ENCODE measurements around the gene ATXN7. TPM values are rescaled to one million over a fixed set of nuclear protein-coding genes. Genes with fewer than 3 reads are reported as not detected.
A peak's percentile ranks its signal among the peaks of the same experiment; 100 is the strongest.

ATXN7 gene
- total and polyA plus RNA-seq, 8 donors = 2.1 to 333 (median 30.8) TPM

- H3K27me3 ChIP-seq = no peaks in the 10 kb centered on the region
- WGBS, 5 donors = 79 to 92% (median 86%) methylated on average over 7 of the region's 7 CpGs
- H3K4me1 ChIP-seq = peaks cover 0 to 22% (median 4%) of the 10 kb centered on the region in 4 donors
- intact Hi-C loops (cut with DNase I; ENCODE audit: low total_unique reads) = no loop called here
- TF ChIP-seq POLR2A (IDR thresholded peaks at IDR 0.05) (no peak), POLR2AphosphoS5 (IDR thresholded peaks at IDR 0.05) (no peak), EP300 (IDR thresholded peaks at IDR 0.05) (no peak)
- H3K36me3 ChIP-seq = peaks cover 63 to 100% (median 100%) of the 10 kb centered on the region in 4 donors
- H3K27ac ChIP-seq = no peak overlapping the region
- no peak overlapping the region for H3K4me3 ChIP-seq
- DNase-seq = no peak
- H3K9me3 ChIP-seq = no peaks in the 10 kb centered on the region
These were observed 145.9 kb downstream of the ATXN7 start for GRCh38 chr3:64009528-64009927.

DNA sequence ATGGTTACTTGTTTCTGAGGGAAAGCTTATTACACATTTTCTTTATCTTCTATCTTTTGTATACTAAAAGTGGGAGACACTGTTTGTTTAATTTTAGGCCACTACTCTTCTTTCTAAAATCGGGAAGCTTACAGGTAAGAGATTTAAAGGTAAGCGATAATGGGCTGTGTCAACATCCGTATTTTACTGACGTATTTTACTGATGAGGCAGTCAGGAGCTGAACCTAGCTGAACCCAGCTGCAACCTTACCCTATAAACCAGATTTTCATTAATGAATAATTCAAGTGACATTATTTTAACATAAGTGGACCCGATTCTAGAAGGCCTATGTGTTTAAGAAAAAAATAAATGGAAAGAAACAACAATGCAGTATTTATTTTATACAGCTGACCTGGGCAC lies 146.5 kb downstream of the ATXN7 start:
- no peak overlapping the region for H3K4me3 ChIP-seq
- 72 to 83% (median 76%) methylated on average over 5 of the region's 5 CpGs for WGBS, 5 donors
- H3K36me3 ChIP-seq = peaks cover 64 to 100% (median 100%) of the 10 kb centered on the region in 4 donors
- H3K27ac ChIP-seq = peak overlapping the region in 1 of 5 donors; percentile 10
- TF ChIP-seq POLR2A (IDR thresholded peaks at IDR 0.05) = no peak
- no peak for TF ChIP-seq EP300 (IDR thresholded peaks at IDR 0.05)
- no peak for TF ChIP-seq POLR2AphosphoS5 (IDR thresholded peaks at IDR 0.05)
- TF ChIP-seq, protein P1, sequence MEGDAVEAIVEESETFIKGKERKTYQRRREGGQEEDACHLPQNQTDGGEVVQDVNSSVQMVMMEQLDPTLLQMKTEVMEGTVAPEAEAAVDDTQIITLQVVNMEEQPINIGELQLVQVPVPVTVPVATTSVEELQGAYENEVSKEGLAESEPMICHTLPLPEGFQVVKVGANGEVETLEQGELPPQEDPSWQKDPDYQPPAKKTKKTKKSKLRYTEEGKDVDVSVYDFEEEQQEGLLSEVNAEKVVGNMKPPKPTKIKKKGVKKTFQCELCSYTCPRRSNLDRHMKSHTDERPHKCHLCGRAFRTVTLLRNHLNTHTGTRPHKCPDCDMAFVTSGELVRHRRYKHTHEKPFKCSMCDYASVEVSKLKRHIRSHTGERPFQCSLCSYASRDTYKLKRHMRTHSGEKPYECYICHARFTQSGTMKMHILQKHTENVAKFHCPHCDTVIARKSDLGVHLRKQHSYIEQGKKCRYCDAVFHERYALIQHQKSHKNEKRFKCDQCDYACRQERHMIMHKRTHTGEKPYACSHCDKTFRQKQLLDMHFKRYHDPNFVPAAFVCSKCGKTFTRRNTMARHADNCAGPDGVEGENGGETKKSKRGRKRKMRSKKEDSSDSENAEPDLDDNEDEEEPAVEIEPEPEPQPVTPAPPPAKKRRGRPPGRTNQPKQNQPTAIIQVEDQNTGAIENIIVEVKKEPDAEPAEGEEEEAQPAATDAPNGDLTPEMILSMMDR (IDR thresholded peaks at IDR 0.05) = no peak
- H3K27me3 ChIP-seq = no peaks in the 10 kb centered on the region
- DNase-seq = no peak
- peaks cover 0 to 22% (median 4%) of the 10 kb centered on the region in 4 donors for H3K4me1 ChIP-seq
- intact Hi-C loops (cut with DNase I; ENCODE audit: low total_unique reads) = no loop called here
- H3K9me3 ChIP-seq = no peaks in the 10 kb centered on the region

DNA sequence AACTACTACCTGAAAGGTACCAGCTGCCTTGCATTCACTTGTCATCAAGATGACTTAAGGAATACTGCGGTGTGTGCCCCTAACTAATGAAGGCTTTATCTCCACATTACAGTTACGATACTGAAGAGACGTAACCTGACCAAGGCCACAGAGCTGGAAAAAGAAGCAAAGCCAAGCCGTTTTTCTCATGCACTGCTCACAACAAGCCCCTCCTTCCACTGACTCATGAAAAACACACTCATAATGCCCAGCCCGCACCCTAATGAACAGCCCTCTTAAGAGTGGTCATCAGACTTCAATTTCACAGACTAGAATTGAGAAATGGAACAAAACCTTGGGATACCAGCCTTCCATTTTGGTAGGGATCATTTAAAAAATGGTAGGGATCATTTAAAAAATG lies 148.0 kb downstream of the ATXN7 start:
- no peak for TF ChIP-seq EP300 (IDR thresholded peaks at IDR 0.05)
- no peak for TF ChIP-seq POLR2A (IDR thresholded peaks at IDR 0.05)
- TF ChIP-seq, protein P1 (IDR thresholded peaks at IDR 0.05) = no peak
- TF ChIP-seq POLR2AphosphoS5 (IDR thresholded peaks at IDR 0.05) = no peak
- no peak for DNase-seq
- Histone ChIP-seq H3K27me3 (no peaks in the 10 kb centered on the region), H3K4me3 (no peak overlapping the region), H3K4me1 (peaks cover 0 to 22% (median 5%) of the 10 kb centered on the region in 4 donors), H3K27ac (no peak overlapping the region), H3K9me3 (no peaks in the 10 kb centered on the region), H3K36me3 (peaks cover 64 to 100% (median 100%) of the 10 kb centered on the region in 4 donors)
- intact Hi-C loops (cut with DNase I; ENCODE audit: low total_unique reads) = no loop called here
- 62 to 81% (median 78%) methylated on average over 5 of the region's 5 CpGs for WGBS, 5 donors

GRCh38 chr3:64016941-64017620 lies 153.4 kb downstream of the ATXN7 start:
- Histone ChIP-seq H3K9me3 (no peaks in the 10 kb centered on the region), H3K4me1 (peaks cover 8 to 40% (median 20%) of the 10 kb centered on the region in 4 donors), H3K27ac (no peak overlapping the region), H3K36me3 (peaks cover 54 to 99% (median 95%) of the 10 kb centered on the region in 4 donors), H3K4me3 (no peak overlapping the region), H3K27me3 (no peaks in the 10 kb centered on the region)
- intact Hi-C loops (cut with DNase I; ENCODE audit: low total_unique reads) = no loop called here
- 79 to 86% (median 81%) methylated on average over 3 of the region's 3 CpGs for WGBS, 5 donors
- no peak for TF ChIP-seq EP300 (IDR thresholded peaks at IDR 0.05)
- TF ChIP-seq POLR2A (IDR thresholded peaks at IDR 0.05) = no peak
- no peak for TF ChIP-seq POLR2AphosphoS5 (IDR thresholded peaks at IDR 0.05)
- TF ChIP-seq, protein P1 (IDR thresholded peaks at IDR 0.05) = no peak
- no peak for DNase-seq

- TF ChIP-seq, protein P1 (IDR thresholded peaks at IDR 0.05) = no peak
- no peak for TF ChIP-seq POLR2A (IDR thresholded peaks at IDR 0.05)
- no peak for TF ChIP-seq POLR2AphosphoS5 (IDR thresholded peaks at IDR 0.05)
- no peak for TF ChIP-seq EP300 (IDR thresholded peaks at IDR 0.05)
- H3K27me3 ChIP-seq = no peaks in the 10 kb centered on the region
- peaks cover 37 to 77% (median 73%) of the 10 kb centered on the region in 4 donors for H3K36me3 ChIP-seq
- H3K4me1 ChIP-seq = peaks cover 15 to 53% (median 30%) of the 10 kb centered on the region in 4 donors
- H3K4me3 ChIP-seq = no peak overlapping the region
- intact Hi-C loops (cut with DNase I; ENCODE audit: low total_unique reads) = no loop called here
- no peak for DNase-seq
- WGBS, 5 donors = 86 to 93% (median 90%) methylated on average over 3 of the region's 3 CpGs
- no peak overlapping the region for H3K27ac ChIP-seq
- H3K9me3 ChIP-seq = no peaks in the 10 kb centered on the region
These were observed 155.6 kb downstream of the ATXN7 start for GRCh38 chr3:64019271-64019670.

Data from stomach (tissue), 9 donors.